Heart left ventricle (tissue), 13 donors: ENCODE data around the gene LRRC32.

Experiments
- POLR2A ChIP-seq, 2 donors: fragments of 450-650 bp; IDR thresholded peaks; one replicate each; pipeline ENCODE4 v1.6.1; 2017; ENCODE audit warnings: antibody characterized with exemption in 2 of 2, mild to moderate bottlenecking in 2 of 2, moderate library complexity in 2 of 2
- TF ChIP-seq, protein P1 (sequence below), 12 donors: fragments of 200-600 bp; sonication (generic) in 4 of 12; IDR thresholded peaks; one replicate each; pipeline versions ENCODE4 v1.5.0 to v1.8.0; 2018 to 2022; ENCODE audit warnings: antibody characterized with exemption in 12 of 12, mild to moderate bottlenecking in 5 of 12
- donor health status: ischemic (EF 13 %, LVEDD 7.1; RV severe dilation, severe dysfunction).
- donor health status: DM: no; HTN: yes; CAD: no.
- donor health status: DM: no; HTN: no; CAD: no.
- donor health status: ischemic (EF 25% LVEDD 6.9; RV normal size, moderate dysfunction).
- donor health status: ischemic (EF 25% LVEDD 5.7; RV mildly dilated, moderate dysfunction).
- donor health status: ischemic (EF 35%, LVEDD 5.7; RV mildly dilated, moderate dysfunction).
- donor health status: nonischemic (EF 11% LVEDD 7.7; RV severe dilation, severe dysfunction).
- donor health status: DM: yes; HTN: yes; CAD: no.
- donor health status: PGD.
- donor health status: ischemic (EF 29% LVEDD 5.4; RV normal size, mild dysfunction).
- donor health status: nonischemic (EF 23%, LVEDD 6.1; RV moderate dilation, normal function).

- TF ChIP-seq, protein P1, sequence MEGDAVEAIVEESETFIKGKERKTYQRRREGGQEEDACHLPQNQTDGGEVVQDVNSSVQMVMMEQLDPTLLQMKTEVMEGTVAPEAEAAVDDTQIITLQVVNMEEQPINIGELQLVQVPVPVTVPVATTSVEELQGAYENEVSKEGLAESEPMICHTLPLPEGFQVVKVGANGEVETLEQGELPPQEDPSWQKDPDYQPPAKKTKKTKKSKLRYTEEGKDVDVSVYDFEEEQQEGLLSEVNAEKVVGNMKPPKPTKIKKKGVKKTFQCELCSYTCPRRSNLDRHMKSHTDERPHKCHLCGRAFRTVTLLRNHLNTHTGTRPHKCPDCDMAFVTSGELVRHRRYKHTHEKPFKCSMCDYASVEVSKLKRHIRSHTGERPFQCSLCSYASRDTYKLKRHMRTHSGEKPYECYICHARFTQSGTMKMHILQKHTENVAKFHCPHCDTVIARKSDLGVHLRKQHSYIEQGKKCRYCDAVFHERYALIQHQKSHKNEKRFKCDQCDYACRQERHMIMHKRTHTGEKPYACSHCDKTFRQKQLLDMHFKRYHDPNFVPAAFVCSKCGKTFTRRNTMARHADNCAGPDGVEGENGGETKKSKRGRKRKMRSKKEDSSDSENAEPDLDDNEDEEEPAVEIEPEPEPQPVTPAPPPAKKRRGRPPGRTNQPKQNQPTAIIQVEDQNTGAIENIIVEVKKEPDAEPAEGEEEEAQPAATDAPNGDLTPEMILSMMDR (IDR thresholded peaks at IDR 0.05), result no peak
- TF ChIP-seq POLR2A (IDR thresholded peaks at IDR 0.05), result no peak
These were observed 15.9 kb upstream of the LRRC32 start for GRCh38 chr11:76686261-76687079.
